ENCODE results near the gene ZNF324B.

GRCh38 chr19:58471736-58472135 lies 20.3 kb downstream of the ZNF324B start:
- no peak for TF ChIP-seq SPI1 (IDR thresholded peaks at IDR 0.05; ENCODE audit: low read depth, low read length)
- no peak for TF ChIP-seq POLR2AphosphoS5 (IDR thresholded peaks at IDR 0.05; ENCODE audit: low read depth, low read length)

All from GM12891 (cell line).